Activated naive CD8-positive, alpha-beta T cell treated with anti-CD3 and anti-CD28 coated beads, Interleukin-2, amount 50 U/mL, for 16 hours (primary cell): ENCODE results near the gene SLC35B4.

Experiments
- DNase-seq: peaks from one replicate; pipeline ENCODE4 v3.0.0-alpha.2; 2020; ENCODE audit warnings: low read depth, low spot score

The SLC35B4 gene, protein sequence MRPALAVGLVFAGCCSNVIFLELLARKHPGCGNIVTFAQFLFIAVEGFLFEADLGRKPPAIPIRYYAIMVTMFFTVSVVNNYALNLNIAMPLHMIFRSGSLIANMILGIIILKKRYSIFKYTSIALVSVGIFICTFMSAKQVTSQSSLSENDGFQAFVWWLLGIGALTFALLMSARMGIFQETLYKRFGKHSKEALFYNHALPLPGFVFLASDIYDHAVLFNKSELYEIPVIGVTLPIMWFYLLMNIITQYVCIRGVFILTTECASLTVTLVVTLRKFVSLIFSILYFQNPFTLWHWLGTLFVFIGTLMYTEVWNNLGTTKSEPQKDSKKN

GRCh38 chr7:134316539-134317344 is at the start of gene SLC35B4:
SLC35B4 (minus strand) TSS chr7:134316930; CDS start chr7:134316751, 179 bp downstream.
- DNase-seq, result peak; percentile 91

DNA sequence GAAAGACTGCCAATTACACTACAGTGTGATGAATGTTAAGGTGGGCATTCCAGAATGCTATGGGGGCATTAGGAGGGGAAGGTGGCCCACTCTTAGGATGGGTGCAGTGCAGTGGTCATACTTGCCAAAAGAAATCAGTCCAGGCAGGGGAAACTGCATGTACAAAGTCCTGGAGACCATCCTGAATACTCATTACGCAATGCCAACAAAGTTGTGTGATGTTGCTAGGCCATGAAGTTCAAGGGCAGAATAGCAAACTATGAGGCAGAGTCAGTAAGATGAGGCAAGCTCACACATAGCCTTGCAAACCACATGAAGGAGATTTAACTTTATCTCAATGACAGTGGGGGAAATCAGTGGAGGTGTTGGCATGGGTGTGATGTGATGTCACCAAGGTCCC is 49.8 kb upstream of the SLC35B4 start:
- no peak for DNase-seq

DNA sequence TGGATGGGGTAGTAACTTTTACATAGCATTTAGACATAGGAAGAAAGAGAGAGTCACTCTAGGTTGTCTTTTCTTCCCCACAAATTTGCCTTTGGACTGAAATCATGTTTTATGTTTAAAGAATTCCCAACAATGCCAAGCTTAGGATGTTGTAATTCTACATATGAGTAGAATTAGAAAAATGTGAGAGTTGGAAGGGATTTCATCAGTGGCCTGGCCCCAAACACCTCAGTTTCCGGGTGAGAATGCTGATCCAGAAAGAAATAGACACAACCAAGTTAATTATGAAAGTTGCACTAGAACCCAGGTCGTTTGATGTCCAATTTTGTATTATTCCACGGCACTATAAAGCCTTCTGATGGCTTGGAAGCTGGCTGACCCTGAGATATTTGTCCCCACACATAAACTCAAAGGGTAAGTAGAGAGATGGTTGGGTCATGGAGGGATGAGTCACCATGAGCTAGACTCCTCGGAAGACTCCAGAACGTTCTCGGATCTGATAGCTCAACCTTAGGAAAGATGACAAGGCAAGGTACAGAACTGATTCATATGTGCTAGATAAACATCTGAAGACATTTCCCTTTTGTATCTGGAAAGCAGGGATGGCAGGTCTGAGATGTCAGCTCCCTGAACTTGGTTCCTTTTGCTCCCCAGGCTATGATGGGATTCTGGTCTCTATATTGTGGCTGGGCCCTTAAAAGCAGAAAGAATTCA is 48.8 kb upstream of the SLC35B4 start:
- DNase-seq, result no peak

GRCh38 chr7:134364619-134365037 is 47.9 kb upstream of the SLC35B4 start:
- DNase-seq, result no peak

DNA sequence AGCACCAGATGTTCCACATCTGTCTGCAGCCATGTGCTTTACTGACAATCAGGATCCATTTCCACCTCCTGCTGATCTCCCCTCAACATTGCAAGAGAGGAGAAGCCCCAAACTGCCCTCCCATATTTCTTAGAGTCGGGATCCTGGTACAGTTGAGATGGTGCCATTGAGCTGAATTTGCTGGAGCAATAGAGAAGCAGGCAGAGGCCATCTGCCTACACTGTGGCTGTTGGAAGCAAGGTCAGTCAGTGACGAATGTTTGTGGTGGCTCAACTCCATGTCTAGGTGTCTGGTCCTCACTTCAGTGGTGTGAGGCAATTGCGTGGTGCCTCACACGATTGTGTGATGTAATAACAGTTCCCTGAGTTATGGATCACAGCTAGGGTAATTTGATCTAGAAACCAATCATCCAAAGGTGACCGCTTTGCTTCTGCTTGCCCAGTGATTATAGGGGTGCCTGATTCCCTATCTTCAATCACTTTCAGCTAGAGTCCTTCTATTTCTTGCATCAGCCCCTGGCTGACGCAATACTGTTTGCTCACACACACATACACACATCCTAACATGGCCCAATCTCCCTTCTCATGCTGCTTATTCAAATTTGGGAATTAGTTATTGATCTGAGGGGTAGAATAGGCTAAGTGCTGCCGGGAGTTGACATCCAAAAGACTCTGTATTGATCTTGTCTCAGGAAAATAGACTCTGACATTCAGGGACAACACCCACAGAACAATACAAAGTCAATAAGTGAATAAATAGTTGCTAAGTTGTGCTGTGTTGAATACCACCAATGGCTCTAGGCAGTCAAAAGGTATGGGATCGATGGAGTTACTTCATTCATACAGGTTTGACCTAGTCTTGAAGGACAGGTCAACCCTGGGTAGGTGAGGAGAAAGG is 46.1 kb upstream of the SLC35B4 start:
- no peak for DNase-seq

DNA sequence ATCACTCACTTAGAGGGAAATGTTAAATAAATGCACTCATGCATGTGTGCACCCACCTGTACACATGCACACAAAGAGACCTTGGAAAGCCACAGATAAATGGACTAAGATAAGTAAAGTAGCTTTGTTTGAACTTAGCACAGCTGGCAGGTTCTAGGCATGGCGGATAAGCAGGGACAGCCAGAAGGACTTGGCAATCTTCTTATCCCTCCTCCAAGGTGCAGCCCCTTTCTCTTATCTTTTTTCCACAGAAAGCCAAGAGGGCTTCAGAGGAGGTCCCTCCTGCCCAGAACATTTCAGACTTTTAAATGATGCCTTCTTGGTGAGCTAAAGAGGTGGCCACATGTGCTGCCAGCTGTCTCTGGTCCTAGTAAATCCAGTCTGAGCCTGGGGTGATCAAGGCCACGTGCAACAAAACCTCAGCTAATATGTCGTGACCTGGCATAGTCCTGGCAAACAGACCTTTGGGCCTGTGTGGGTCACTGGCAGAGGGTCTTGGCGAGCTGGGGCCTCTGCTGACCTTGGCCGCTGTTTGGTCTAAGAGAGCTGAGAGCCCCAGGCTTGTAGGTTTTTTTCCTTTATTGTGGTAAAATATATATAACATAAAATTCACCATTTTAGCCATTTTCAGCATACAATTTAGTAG is 43.2 kb upstream of the SLC35B4 start:
- no peak for DNase-seq

GRCh38 chr7:134357486-134357885 is 40.8 kb upstream of the SLC35B4 start:
- no peak for DNase-seq

GRCh38 chr7:134356421-134356936 is 39.7 kb upstream of the SLC35B4 start:
- DNase-seq, result no peak

GRCh38 chr7:134355927-134356326 is 39.2 kb upstream of the SLC35B4 start:
- no peak for DNase-seq

GRCh38 chr7:134355004-134355525 is 38.3 kb upstream of the SLC35B4 start:
- no peak for DNase-seq

DNA sequence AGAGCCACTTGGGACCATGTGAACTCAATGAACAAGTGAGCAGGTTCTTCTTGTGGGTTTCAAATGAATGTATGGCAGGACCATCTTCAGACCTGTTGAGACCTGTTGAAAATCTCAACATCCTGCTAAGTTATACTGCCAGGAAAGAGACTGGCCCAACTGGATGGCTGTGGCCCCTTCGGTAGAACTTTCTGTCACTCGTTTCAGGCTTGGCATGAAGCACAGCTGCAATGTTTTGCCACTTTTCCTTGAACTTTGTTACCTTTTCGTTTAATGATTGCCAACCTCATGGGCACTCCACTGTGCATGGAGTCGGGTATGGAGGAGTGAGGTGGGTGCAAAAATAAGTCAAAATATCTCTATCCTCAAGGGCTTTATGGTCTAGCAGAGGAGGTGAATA is 36.7 kb upstream of the SLC35B4 start:
- DNase-seq, result no peak

DNA sequence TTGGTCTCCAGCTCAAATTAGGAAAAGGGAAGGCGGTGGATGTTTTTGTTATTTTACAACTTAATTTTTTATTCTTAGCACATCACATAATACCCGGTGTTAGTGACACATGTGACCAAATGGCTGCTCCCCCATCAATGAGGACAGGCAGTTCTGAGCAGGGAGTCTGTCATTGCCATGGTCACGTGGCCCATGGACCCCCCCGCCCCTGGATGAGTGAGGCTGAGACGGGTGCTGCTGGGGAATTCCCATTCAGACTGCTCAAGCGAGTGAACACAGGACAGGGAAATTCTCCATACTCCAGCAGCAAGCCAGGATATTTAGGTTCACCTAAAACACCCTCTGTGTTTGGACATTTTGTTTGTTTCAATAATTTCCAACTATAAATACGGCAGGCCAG is 34.7 kb upstream of the SLC35B4 start:
- no peak for DNase-seq

- no peak for DNase-seq
These were observed 34.0 kb upstream of the SLC35B4 start for GRCh38 chr7:134350709-134351108.

DNA sequence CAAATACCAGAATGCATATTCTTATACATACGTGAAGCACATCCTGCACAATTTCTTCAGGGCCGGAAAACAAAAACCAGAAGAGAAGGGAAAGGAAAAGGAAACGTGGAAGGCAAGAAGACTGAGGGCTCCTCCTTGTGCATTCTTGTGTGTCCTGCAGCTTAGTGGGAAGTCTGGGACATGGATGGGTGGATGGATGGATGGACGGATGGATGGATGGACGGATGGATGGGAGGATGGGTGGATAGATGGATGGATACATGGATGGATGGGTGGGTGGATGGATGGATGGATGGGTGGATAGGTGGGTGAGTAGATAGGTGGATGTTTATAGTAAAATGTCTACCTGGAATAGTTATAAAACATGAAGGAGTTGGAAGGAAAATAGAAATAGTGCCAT is 30.8 kb upstream of the SLC35B4 start:
- DNase-seq, result no peak

- DNase-seq, result no peak
These were observed 27.1 kb upstream of the SLC35B4 start for GRCh38 chr7:134343796-134344195.

DNA sequence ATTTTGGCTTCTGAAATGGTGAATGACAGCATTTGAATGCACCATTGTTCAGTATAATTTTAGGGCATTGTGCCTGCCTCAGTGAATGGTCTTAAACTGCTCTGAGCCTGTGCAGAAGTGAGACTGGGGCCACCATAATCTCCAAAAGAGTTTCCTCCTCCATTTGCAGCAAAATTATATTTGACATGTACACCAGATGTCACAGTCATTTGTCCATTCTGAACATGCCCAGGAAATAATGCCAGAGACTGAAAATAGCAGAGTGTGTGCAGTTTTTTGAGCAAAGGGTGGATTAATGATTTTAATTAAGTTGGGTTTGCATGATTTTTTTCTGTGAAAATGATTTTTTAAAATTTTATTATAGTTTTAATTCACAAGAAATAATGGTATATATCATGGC is 26.4 kb upstream of the SLC35B4 start:
- no peak for DNase-seq

DNA sequence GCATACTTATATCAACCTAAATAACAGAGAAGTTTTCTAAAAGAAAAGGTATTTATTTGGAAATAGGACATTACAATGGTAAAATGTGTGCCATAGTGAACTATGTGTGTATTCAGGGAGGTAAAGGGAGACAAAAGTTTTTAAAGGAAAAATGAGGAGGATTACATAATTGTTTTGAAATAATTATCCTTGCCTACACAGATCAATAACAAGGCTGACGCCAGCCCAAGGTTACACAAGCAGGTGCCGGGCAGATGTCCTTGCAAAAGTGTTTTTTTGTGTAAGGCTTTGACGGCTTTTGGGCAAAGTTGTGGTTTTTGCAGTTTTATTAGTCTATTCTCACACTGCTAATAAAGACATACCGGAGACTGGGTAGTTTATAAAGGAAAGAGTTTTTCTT is 22.7 kb upstream of the SLC35B4 start:
- no peak for DNase-seq

DNA sequence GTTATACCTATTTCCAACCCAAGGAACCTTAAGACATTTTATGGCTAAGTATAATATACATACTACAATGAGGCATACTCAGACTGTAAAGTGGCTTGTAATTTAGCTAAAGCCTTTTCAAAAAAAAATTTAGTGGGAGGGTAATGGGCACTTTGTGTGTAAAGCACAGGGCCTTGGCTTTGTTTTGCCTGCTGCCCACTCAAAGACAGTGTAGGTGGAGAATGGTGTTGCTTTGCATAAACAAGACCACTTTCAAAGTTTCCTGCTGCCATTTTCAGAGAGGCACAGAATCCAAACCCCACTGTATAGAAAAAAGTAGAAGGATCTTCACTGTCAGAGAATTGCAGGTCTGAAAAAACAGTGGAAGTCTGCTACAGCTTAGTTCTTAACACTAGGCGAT is 21.2 kb upstream of the SLC35B4 start:
- DNase-seq, result no peak

- DNase-seq, result no peak
These were observed 17.7 kb upstream of the SLC35B4 start for GRCh38 chr7:134334408-134334807.

GRCh38 chr7:134333943-134334342 is 17.2 kb upstream of the SLC35B4 start:
- DNase-seq, result no peak
